ENCODE data around the gene ITPR2.
A peak's percentile ranks its signal among the peaks of the same experiment; 100 is the strongest.
"Not testable (repeated sequence)": the region's sequence is repeated elsewhere in the genome, so short reads cannot be mapped to it uniquely, and the experiment has no call there.

ITPR2 gene

GRCh38 chr12:26851031-26851809 is 18.2 kb upstream of the ITPR2 start:
- no peak for DNase-seq (ENCODE audit: extremely low read depth in 1 of 2, low read depth in 1 of 2)

- DNase-seq (ENCODE audit: extremely low read depth in 1 of 2, low read depth in 1 of 2), result no peak
Measured at GRCh38 chr12:26848156-26848825, 15.3 kb upstream of the ITPR2 start.

- no peak for DNase-seq (ENCODE audit: extremely low read depth in 1 of 2, low read depth in 1 of 2)
Measured at GRCh38 chr12:26847431-26847830, 14.4 kb upstream of the ITPR2 start.

- no peak for DNase-seq (ENCODE audit: extremely low read depth in 1 of 2, low read depth in 1 of 2)
Measured at GRCh38 chr12:26846416-26846815, 13.4 kb upstream of the ITPR2 start.

GRCh38 chr12:26845984-26846383 is 13.0 kb upstream of the ITPR2 start:
- DNase-seq (ENCODE audit: extremely low read depth in 1 of 2, low read depth in 1 of 2), result no peak

GRCh38 chr12:26845057-26845666 is 12.2 kb upstream of the ITPR2 start:
- DNase-seq (ENCODE audit: extremely low read depth in 1 of 2, low read depth in 1 of 2), result no peak

GRCh38 chr12:26843311-26843710 is 10.3 kb upstream of the ITPR2 start:
- DNase-seq (ENCODE audit: extremely low read depth in 1 of 2, low read depth in 1 of 2), result no peak

GRCh38 chr12:26841085-26841484 is 8.1 kb upstream of the ITPR2 start:
- DNase-seq (ENCODE audit: extremely low read depth in 1 of 2, low read depth in 1 of 2), result no peak

- no peak for DNase-seq (ENCODE audit: extremely low read depth in 1 of 2, low read depth in 1 of 2)
Measured at GRCh38 chr12:26839512-26839911, 6.5 kb upstream of the ITPR2 start.

- DNase-seq (ENCODE audit: extremely low read depth in 1 of 2, low read depth in 1 of 2), result no peak
Measured at GRCh38 chr12:26838888-26839416, 6.0 kb upstream of the ITPR2 start.

GRCh38 chr12:26836201-26836600 is 3.2 kb upstream of the ITPR2 start:
- no peak for DNase-seq (ENCODE audit: extremely low read depth in 1 of 2, low read depth in 1 of 2)

- not testable (repeated sequence) for DNase-seq (ENCODE audit: extremely low read depth in 1 of 2, low read depth in 1 of 2)
Measured at GRCh38 chr12:26834503-26835060, 1.6 kb upstream of the ITPR2 start.

GRCh38 chr12:26833743-26834490 is 923 bp upstream of the ITPR2 start:
- DNase-seq (ENCODE audit: extremely low read depth in 1 of 2, low read depth in 1 of 2), result no peak

GRCh38 chr12:26831951-26832821 is 808 bp downstream of the ITPR2 start:
- peak; percentile 46 to 57 for DNase-seq (ENCODE audit: extremely low read depth in 1 of 2, low read depth in 1 of 2)

GRCh38 chr12:26830783-26831551 is 2.0 kb downstream of the ITPR2 start:
- no peak for DNase-seq (ENCODE audit: extremely low read depth in 1 of 2, low read depth in 1 of 2)

- no peak for DNase-seq (ENCODE audit: extremely low read depth in 1 of 2, low read depth in 1 of 2)
Measured at GRCh38 chr12:26830363-26830762, 2.6 kb downstream of the ITPR2 start.

- DNase-seq (ENCODE audit: extremely low read depth in 1 of 2, low read depth in 1 of 2), result no peak
Measured at GRCh38 chr12:26828280-26829073, 4.5 kb downstream of the ITPR2 start.

GRCh38 chr12:26826437-26826836 is 6.6 kb downstream of the ITPR2 start:
- DNase-seq (ENCODE audit: extremely low read depth in 1 of 2, low read depth in 1 of 2), result no peak

Data from stimulated activated CD8-positive, alpha-beta memory T cell treated with anti-CD3 and anti-CD28 coated beads, Interleukin-7, amount 100 ng/mL, for 48 hours (primary cell).